Pancreas (tissue), 10 donors: ENCODE results near the gene CLCN6. TPM values are rescaled to one million over a fixed set of nuclear protein-coding genes. Genes with fewer than 3 reads are reported as not detected.

Experiments used
- ATAC-seq, 4 donors: fragments of 200-7000 bp; cut with Tn5 transposase; one replicate each; pipeline versions ENCODE4 v1.8.0 to v1.9.1; 2020; ENCODE audit warnings: mild to moderate bottlenecking in 4 of 4, moderate library complexity in 4 of 4
- DNase-seq, 6 donors: peaks; one replicate each; pipeline ENCODE4 v3.0.0-alpha.2; 2020
- FAIRE-seq: peaks from 2 replicates; lab custom pipeline; 2012; peaks lifted over from hg19 to GRCh38; lab: Jason Lieb, UNC
- H3K27ac ChIP-seq, 4 donors: fragments of 200-600 bp; sonication (generic); 1 replicate in 3 of 4; 2 replicates in 1 of 4; pipeline versions ENCODE4 v1.5.0 to v1.8.0; 2020
- H3K27me3 ChIP-seq, 4 donors: fragments of 200-600 bp; one replicate each; pipeline ENCODE4 v1.8.0; 2021
- H3K36me3 ChIP-seq, 3 donors: fragments of 200-600 bp; sonication (generic) in 1 of 3; one replicate each; pipeline versions ENCODE4 v1.5.0 to v1.8.0; 2020 to 2021
- H3K4me1 ChIP-seq, 3 donors: fragments of 200-600 bp; one replicate each; pipeline ENCODE4 v1.8.0; 2021
- H3K4me3 ChIP-seq, 4 donors: fragments of 200-600 bp; sonication (generic) in 2 of 4; one replicate each; pipeline versions ENCODE4 v1.5.0 to v1.8.0; 2020 to 2021
- H3K9me3 ChIP-seq, 4 donors: fragments of 200-600 bp; one replicate each; pipeline ENCODE4 v1.8.0; 2021
- CTCF ChIP-seq, 4 donors: fragments of 200-600 bp; sonication (generic) in 3 of 4; IDR thresholded peaks; one replicate each; pipeline versions ENCODE4 v1.5.0 to v1.8.0; 2021; ENCODE audit warnings: antibody characterized with exemption in 4 of 4
- WGBS, 2 donors: extraction: QIAGEN DNeasy Blood & Tissue Kit; methylation state at CpG; one replicate each; pipeline ENCODE4 v1.1.7; 2013; 5-methylcytosine and 5-hydroxymethylcytosine counted together
- intact Hi-C, 3 donors: fragments of 100-400 bp; cut with DNase I; formaldehyde crosslinking; loops; one replicate each; pipeline versions ENCODE4 v1.11.1 to v1.14.2; 2022
- polyA plus RNA-seq, 2 donors: library from polyadenylated mRNA; stranded (reverse); fragments of 200-250 nt; gene quantifications; one replicate each; pipeline ENCODE4 v1.2.3, GENCODE V29; 2013
- total RNA-seq, 6 donors: library from RNA; stranded (reverse); fragmentation: NEBNext Ultra II Directional in 4 of 6; extraction: Animal tissue kit (Norgen Biotek cat#: 25700) in 4 of 6; gene quantifications; one replicate each; pipeline versions ENCODE4 v1.2.1 to v1.2.4, GENCODE V29; 2021 to 2023
- donor health status: healthy with polysubstance abuse.
- donor health status: DM: no; HTN: no; CAD: no; lungs with moderate emphysema.
- donor health status: DM: no; HTN: no; CAD: no.
- donor health status: control.
- donor health status: control.
- donor health status: Bipolar disorder and iron deficiency.
- donor health status: DM: yes; HTN: yes; CAD: no.
- donor health status: DM: no; HTN: no; CAD: no.
- donor health status: DM: no; HTN: no; CAD: no.
- donor health status: DM: yes; HTN: yes; CAD: no.

Gene CLCN6
- total and polyA plus RNA-seq, 8 donors, result 4.3 to 16.8 (median 7.6) TPM

GRCh38 chr1:11886986-11887665, 81.1 kb downstream of the CLCN6 start:
- Histone ChIP-seq H3K4me1 (peaks cover 0 to 8% (median 6%) of the 10 kb centered on the region in 3 donors), H3K27ac (no peak overlapping the region), H3K36me3 (no peaks in the 10 kb centered on the region), H3K27me3 (no peaks in the 10 kb centered on the region), H3K4me3 (no peak overlapping the region), H3K9me3 (no peaks in the 10 kb centered on the region)
- ATAC-seq, result no peak
- 79 to 83% methylated on average over 19 of the region's 19 CpGs for WGBS, 2 donors
- no peak for DNase-seq
- FAIRE-seq, result no peak
- TF ChIP-seq CTCF (IDR thresholded peaks at IDR 0.05), result no peak
- intact Hi-C loops, result no loop called here

GRCh38 chr1:11887666-11888007, 81.6 kb downstream of the CLCN6 start:
- FAIRE-seq (no peak), DNase-seq (no peak), ATAC-seq (no peak)
- Histone ChIP-seq H3K27me3 (no peaks in the 10 kb centered on the region), H3K36me3 (no peaks in the 10 kb centered on the region), H3K27ac (no peak overlapping the region), H3K4me3 (no peak overlapping the region), H3K4me1 (peaks cover 0 to 3% (median 2%) of the 10 kb centered on the region in 3 donors), H3K9me3 (no peaks in the 10 kb centered on the region)
- TF ChIP-seq CTCF (IDR thresholded peaks at IDR 0.05), result no peak
- WGBS, 2 donors, result 55 to 57% methylated on average over 7 of the region's 7 CpGs
- intact Hi-C loops, result no loop called here

GRCh38 chr1:11888206-11888876, 82.3 kb downstream of the CLCN6 start:
- H3K27me3 ChIP-seq, result no peaks in the 10 kb centered on the region
- no peak overlapping the region for H3K27ac ChIP-seq
- DNase-seq, result no peak
- H3K36me3 ChIP-seq, result no peaks in the 10 kb centered on the region
- TF ChIP-seq CTCF (IDR thresholded peaks at IDR 0.05), result no peak
- 70 to 74% methylated on average over 15 of the region's 15 CpGs for WGBS, 2 donors
- no peak for ATAC-seq
- no peak overlapping the region for H3K4me3 ChIP-seq
- H3K9me3 ChIP-seq, result no peaks in the 10 kb centered on the region
- FAIRE-seq, result no peak
- intact Hi-C loops, result no loop called here
- no peaks in the 10 kb centered on the region for H3K4me1 ChIP-seq

- no peaks in the 10 kb centered on the region for H3K4me1 ChIP-seq
- H3K36me3 ChIP-seq, result no peaks in the 10 kb centered on the region
- H3K27me3 ChIP-seq, result no peaks in the 10 kb centered on the region
- no peak for ATAC-seq
- intact Hi-C loops, result no loop called here
- no peak overlapping the region for H3K4me3 ChIP-seq
- WGBS, 2 donors, result 41 to 45% methylated on average over 3 of the region's 3 CpGs
- no peak for TF ChIP-seq CTCF (IDR thresholded peaks at IDR 0.05)
- H3K9me3 ChIP-seq, result no peaks in the 10 kb centered on the region
- no peak for FAIRE-seq
- no peak for DNase-seq
- no peak overlapping the region for H3K27ac ChIP-seq
Observed at GRCh38 chr1:11888877-11889208, 82.9 kb downstream of the CLCN6 start.
